WTC11 (cell line): ENCODE data around the gene TBC1D19. TPM values are rescaled to one million over a fixed set of nuclear protein-coding genes. Genes with fewer than 3 reads are reported as not detected.
A peak's percentile ranks its signal among the peaks of the same experiment; 100 is the strongest.

Experiments used
- ATAC-seq: fragments of 200-7000 bp; cut with Tn5 transposase; 2 replicates; pipeline ENCODE4 v1.10.0; 2021; ENCODE audit warnings: mild to moderate bottlenecking, moderate library complexity
- CTCF ChIA-PET: fragments of 300-600 bp; sonication (Branson Sonifier 250); formaldehyde crosslinking; loops from one replicate; lab custom pipeline; 2021; ENCODE audit warnings: antibody characterized with exemption; lab: Charles Lee
- POLR2A ChIA-PET: fragments of 350-600 bp; sonication (Branson Sonifier 250); formaldehyde crosslinking; loops from one replicate; lab custom pipeline; 2021; ENCODE audit warnings: antibody characterized with exemption; lab: Charles Lee
- DNase-seq: peaks from one replicate; pipeline ENCODE4 v3.0.0; 2021; ENCODE audit warnings: low spot score
- H3K27ac Mint-ChIP-seq: 2 replicates; pipeline ENCODE4 v1.8.0; 2021; ENCODE audit warnings: mixed read lengths
- H3K27me3 Mint-ChIP-seq: 2 replicates; pipeline ENCODE4 v1.8.0; 2021; ENCODE audit warnings: low read depth, mild to moderate bottlenecking, moderate library complexity, mixed read lengths
- H3K36me3 Mint-ChIP-seq: 2 replicates; pipeline ENCODE4 v1.8.0; 2021; ENCODE audit warnings: mixed read lengths
- H3K4me1 Mint-ChIP-seq: 2 replicates; pipeline ENCODE4 v1.8.0; 2022; ENCODE audit warnings: mixed read lengths
- H3K4me3 Mint-ChIP-seq: 2 replicates; pipeline ENCODE4 v1.8.0; 2021; ENCODE audit warnings: mild to moderate bottlenecking, moderate library complexity, mixed read lengths
- H3K9me3 Mint-ChIP-seq: 2 replicates; pipeline ENCODE4 v1.8.0; 2021; ENCODE audit warnings: mixed read lengths
- AR ChIP-seq: fragments of 250-450 bp; sonication (Bioruptor Pico); IDR thresholded peaks from 2 replicates; pipeline ENCODE4 v1.9.0; 2021; ENCODE audit warnings: mild to moderate bottlenecking
- CREB1 ChIP-seq: sonication (generic); formaldehyde crosslinking; IDR thresholded peaks from 2 replicates; pipeline ENCODE4 v1.8.0; 2023; ENCODE audit warnings: mild to moderate bottlenecking, missing genetic modification reagents
- CREM ChIP-seq: sonication (generic); formaldehyde crosslinking; IDR thresholded peaks from 2 replicates; pipeline ENCODE4 v1.8.1; 2022; ENCODE audit warnings: mild to moderate bottlenecking, missing genetic modification reagents, moderate library complexity
- FOXP4 ChIP-seq: sonication (generic); formaldehyde crosslinking; IDR thresholded peaks from 2 replicates; pipeline ENCODE4 v1.8.0; 2022; ENCODE audit warnings: mild to moderate bottlenecking, missing genetic modification reagents
- IRF2 ChIP-seq: sonication (generic); formaldehyde crosslinking; IDR thresholded peaks from 2 replicates; pipeline ENCODE4 v1.8.0; 2022; ENCODE audit warnings: low read depth, missing genetic modification reagents, borderline replicate concordance
- JAZF1 ChIP-seq: fragments of 250-450 bp; sonication (Bioruptor Pico); IDR thresholded peaks from 2 replicates; pipeline ENCODE4 v1.9.0; 2021; ENCODE audit warnings: moderate library complexity, mild to moderate bottlenecking, inconsistent platforms
- MYBL2 ChIP-seq: sonication (generic); formaldehyde crosslinking; IDR thresholded peaks from 2 replicates; pipeline ENCODE4 v1.8.1; 2023; ENCODE audit warnings: mild to moderate bottlenecking, moderate library complexity, missing genetic modification reagents
- NFYB ChIP-seq: sonication (generic); formaldehyde crosslinking; conservative IDR thresholded peaks from 2 replicates; pipeline ENCODE4 v1.8.0; 2022; ENCODE audit warnings: low read depth, missing genetic modification reagents
- NR1H2 ChIP-seq: sonication (generic); formaldehyde crosslinking; IDR thresholded peaks from 2 replicates; pipeline ENCODE4 v1.9.0; 2021; ENCODE audit warnings: mild to moderate bottlenecking, moderate library complexity, missing genetic modification reagents
- NR3C1 ChIP-seq: sonication (generic); formaldehyde crosslinking; conservative IDR thresholded peaks from 2 replicates; pipeline ENCODE4 v1.8.1; 2023; ENCODE audit warnings: low read depth, mild to moderate bottlenecking, missing genetic modification reagents
- OVOL2 ChIP-seq: fragments of 250-450 bp; sonication (Bioruptor Pico); IDR thresholded peaks from 2 replicates; pipeline ENCODE4 v1.9.0; 2021; ENCODE audit warnings: mild to moderate bottlenecking, borderline replicate concordance
- SMAD4 ChIP-seq: sonication (generic); formaldehyde crosslinking; IDR thresholded peaks from 2 replicates; pipeline ENCODE4 v1.8.0; 2022; ENCODE audit warnings: mild to moderate bottlenecking, missing genetic modification reagents
- SP1 ChIP-seq: sonication (generic); formaldehyde crosslinking; conservative IDR thresholded peaks from 2 replicates; pipeline ENCODE4 v1.8.1; 2022; ENCODE audit warnings: missing genetic modification reagents
- TCF7 ChIP-seq: sonication (generic); formaldehyde crosslinking; IDR thresholded peaks from 2 replicates; pipeline ENCODE4 v1.8.0; 2022; ENCODE audit warnings: mild to moderate bottlenecking, low read depth, missing genetic modification reagents, moderate library complexity
- USF1 ChIP-seq: sonication (generic); formaldehyde crosslinking; IDR thresholded peaks from 2 replicates; pipeline ENCODE4 v1.8.0; 2022; ENCODE audit warnings: mild to moderate bottlenecking, missing genetic modification reagents
- USF2 ChIP-seq: sonication (generic); formaldehyde crosslinking; IDR thresholded peaks from 2 replicates; pipeline ENCODE4 v1.8.1; 2023; ENCODE audit warnings: mild to moderate bottlenecking, missing genetic modification reagents, moderate library complexity
- ZNF138 ChIP-seq: sonication (generic); formaldehyde crosslinking; conservative IDR thresholded peaks from 2 replicates; pipeline ENCODE4 v1.8.1; 2022; ENCODE audit warnings: mild to moderate bottlenecking, moderate library complexity, missing genetic modification reagents
- ZNF263 ChIP-seq: sonication (generic); formaldehyde crosslinking; IDR thresholded peaks from 2 replicates; pipeline ENCODE4 v1.8.1; 2022; ENCODE audit warnings: low read depth, mild to moderate bottlenecking, moderate library complexity, missing genetic modification reagents
- ZNF317 ChIP-seq: sonication (generic); formaldehyde crosslinking; IDR thresholded peaks from 2 replicates; pipeline ENCODE4 v1.8.1; 2023; ENCODE audit warnings: low read depth, mild to moderate bottlenecking, moderate library complexity, missing genetic modification reagents, borderline replicate concordance
- ZNF396 ChIP-seq: fragments of 250-450 bp; sonication (Bioruptor Pico); IDR thresholded peaks from 2 replicates; pipeline ENCODE4 v1.8.0; 2021; ENCODE audit warnings: mild to moderate bottlenecking, moderate library complexity, borderline replicate concordance
- ZSCAN18 ChIP-seq: fragments of 250-450 bp; sonication (Bioruptor Pico); IDR thresholded peaks from 2 replicates; pipeline ENCODE4 v2.1.2; 2022; ENCODE audit warnings: mild to moderate bottlenecking, moderate library complexity
- total RNA-seq: library from RNA; stranded (reverse); gene quantifications from 3 replicates; pipeline ENCODE4 v1.2.3, GENCODE V29; 2021

The TBC1D19 gene
- total RNA-seq, 1 experiment from 2014 or later: 2.1 TPM

GRCh38 chr4:26793735-26794134 is 209.9 kb downstream of the TBC1D19 start:
- Mint-ChIP-seq H3K4me1 (0 out of 2 replicates have a peak, but pooled peaks cover under 1% of the 10 kb centered on the region), H3K4me3 (no peak overlapping the region), H3K9me3 (peaks cover 19% of the 10 kb centered on the region), H3K27me3 (no peaks in the 10 kb centered on the region), H3K27ac (no peak overlapping the region), H3K36me3 (peaks cover 6% of the 10 kb centered on the region; the same call in 1 of the 2 replicates)
- ATAC-seq (peak; percentile 50; the same call in 1 of the 2 replicates), DNase-seq (no peak)
- TF ChIP-seq NFYB (CRISPR knock-in tag) (0 out of 2 replicates have a peak, but pooled peaks have one; percentile 23), USF1 (peak; percentile 53; the same call in 1 of the 2 replicates), ZNF396 (CRISPR knock-in tag) (no peak), NR1H2 (no peak), USF2 (CRISPR knock-in tag) (peak; percentile 74)
- CTCF ChIA-PET: no interaction called here
- POLR2A ChIA-PET: no interaction called here

GRCh38 chr4:26796081-26796480 is 212.2 kb downstream of the TBC1D19 start:
- TF ChIP-seq AR (CRISPR knock-in tag) (no peak), NR3C1 (CRISPR knock-in tag) (no peak), JAZF1 (CRISPR knock-in tag) (no peak), SP1 (CRISPR knock-in tag) (no peak), ZNF317 (CRISPR knock-in tag) (no peak), CREB1 (CRISPR knock-in tag) (no peak), TCF7 (CRISPR knock-in tag) (no peak), MYBL2 (CRISPR knock-in tag) (no peak), SMAD4 (CRISPR knock-in tag) (no peak), ZSCAN18 (no peak), CREM (CRISPR knock-in tag) (no peak), IRF2 (CRISPR knock-in tag) (no peak), OVOL2 (CRISPR knock-in tag) (no peak), ZNF263 (CRISPR knock-in tag) (no peak), ZNF138 (CRISPR knock-in tag) (no peak), FOXP4 (no peak)
- TF ChIP-seq, all 79 proteins: peak for 0
- H3K4me3 Mint-ChIP-seq: no peak overlapping the region
- no peaks in the 10 kb centered on the region for H3K36me3 Mint-ChIP-seq
- POLR2A ChIA-PET: no interaction called here
- H3K4me1 Mint-ChIP-seq: no peaks in the 10 kb centered on the region
- H3K27me3 Mint-ChIP-seq: no peaks in the 10 kb centered on the region
- CTCF ChIA-PET: no interaction called here
- H3K9me3 Mint-ChIP-seq: peaks cover 11% of the 10 kb centered on the region
- DNase-seq: no peak
- ATAC-seq: no peak
- no peak overlapping the region for H3K27ac Mint-ChIP-seq
